ENCODE data around the gene PARD3B. TPM values are rescaled to one million over a fixed set of nuclear protein-coding genes. Genes with fewer than 3 reads are reported as not detected.

The PARD3B gene
- polyA plus RNA-seq, 3 donors = 36.3 to 41.4 (median 37.7) TPM

DNA sequence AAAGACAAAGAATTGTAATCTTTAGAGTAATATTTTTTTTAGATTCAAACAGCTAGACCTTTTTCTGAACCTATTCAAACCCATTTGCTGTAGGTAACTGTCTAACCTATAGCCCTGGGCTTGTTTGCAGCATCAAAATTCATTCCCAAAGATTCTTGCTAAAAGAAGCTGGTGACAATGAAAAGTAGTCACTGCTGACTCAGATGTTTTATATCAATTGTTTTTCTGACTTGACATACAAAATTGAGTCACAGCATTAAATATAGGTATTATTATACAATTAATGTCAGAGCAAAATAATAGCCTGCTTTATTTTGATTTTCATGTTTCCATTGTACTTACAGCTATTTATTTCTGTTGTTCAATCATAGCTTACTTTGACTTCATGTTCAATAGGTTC, 816.7 kb downstream of the PARD3B start:
- DNase-seq (ENCODE audit: low read depth in 3 of 3, low spot score in 2 of 3) = no peak

DNA sequence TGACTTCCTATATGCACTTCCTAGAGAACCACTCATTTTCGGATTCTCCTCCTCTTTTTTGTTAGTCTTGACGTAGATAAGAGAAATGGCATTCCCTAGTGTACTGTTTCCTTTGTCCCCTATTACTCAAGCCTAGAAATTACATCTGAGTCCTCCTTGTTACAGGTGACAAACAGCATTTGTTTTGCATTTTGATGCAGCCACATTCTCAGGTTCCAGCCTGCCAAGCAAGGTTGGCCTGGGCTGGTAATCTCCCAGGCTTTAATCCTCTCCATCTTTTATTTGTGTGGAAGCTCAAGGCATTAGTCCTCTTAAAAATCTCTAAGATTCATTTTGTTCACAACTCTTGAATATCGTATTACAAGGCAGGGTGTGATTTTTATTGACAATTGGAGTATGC, 819.0 kb downstream of the PARD3B start:
- no peak for DNase-seq (ENCODE audit: low read depth in 3 of 3, low spot score in 2 of 3)

DNA sequence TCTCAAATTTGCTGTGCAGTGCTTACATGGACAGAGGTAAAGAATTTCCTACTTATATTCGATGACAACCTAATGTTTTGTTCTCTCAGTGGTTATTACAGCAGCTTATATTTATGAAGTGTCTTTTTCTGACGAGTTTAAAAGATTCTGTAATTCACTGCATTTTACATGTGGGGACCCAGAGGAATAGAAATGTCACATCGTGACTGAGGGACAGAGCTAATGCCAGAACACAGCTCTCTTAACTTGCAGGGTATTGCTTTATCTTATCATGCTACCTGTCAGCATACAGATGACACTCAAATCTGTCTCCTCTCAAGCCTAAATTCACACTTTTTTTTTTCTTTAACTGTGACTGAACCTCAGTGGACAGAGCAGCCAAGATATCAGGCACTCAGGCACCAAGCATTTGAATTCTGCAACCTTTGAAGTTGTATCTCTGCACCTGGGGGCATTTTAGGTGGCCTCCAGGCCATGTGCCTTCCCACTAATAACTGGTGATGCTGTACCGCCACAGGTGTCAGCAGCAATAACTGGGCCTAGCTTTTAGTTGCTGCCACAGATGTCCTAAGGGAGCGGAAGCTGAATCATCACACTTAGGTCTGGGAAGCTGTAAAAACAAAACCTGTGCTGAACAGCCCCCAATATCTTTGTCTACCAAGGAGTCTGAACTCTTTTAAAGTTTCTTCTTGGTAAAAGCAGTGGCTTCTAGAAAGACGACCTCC, 821.2 kb downstream of the PARD3B start:
- DNase-seq (ENCODE audit: low read depth in 3 of 3, low spot score in 2 of 3) = no peak

- no peak for DNase-seq (ENCODE audit: low read depth in 3 of 3, low spot score in 2 of 3)
Observed at GRCh38 chr2:205367331-205367935, 822.2 kb downstream of the PARD3B start.

GRCh38 chr2:205369813-205370212, 824.5 kb downstream of the PARD3B start:
- no peak for DNase-seq (ENCODE audit: low read depth in 3 of 3, low spot score in 2 of 3)

- no peak for DNase-seq (ENCODE audit: low read depth in 3 of 3, low spot score in 2 of 3)
Observed at GRCh38 chr2:205370726-205371125, 825.5 kb downstream of the PARD3B start.

DNA sequence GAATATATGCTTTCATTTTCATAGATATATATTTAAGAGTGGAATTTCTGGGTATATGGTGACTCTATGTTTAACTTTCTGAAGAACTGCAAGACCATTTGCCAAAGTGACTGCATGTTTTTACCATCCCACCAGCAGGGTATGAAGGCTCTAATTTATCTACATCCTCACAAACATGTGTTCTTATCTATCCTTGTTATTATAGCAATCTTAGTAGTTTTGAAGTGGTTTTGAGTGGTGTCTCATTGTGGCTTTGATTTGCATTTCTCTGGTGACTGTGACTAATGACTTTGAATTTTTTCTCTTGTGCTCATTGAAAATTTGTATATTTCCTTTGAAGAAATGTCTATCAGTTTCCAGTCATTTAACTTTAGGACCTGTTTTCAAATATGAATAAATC, 826.9 kb downstream of the PARD3B start:
- no peak for DNase-seq (ENCODE audit: low read depth in 3 of 3, low spot score in 2 of 3)

GRCh38 chr2:205375461-205376448, 830.5 kb downstream of the PARD3B start:
- no peak for DNase-seq (ENCODE audit: low read depth in 3 of 3, low spot score in 2 of 3)

DNA sequence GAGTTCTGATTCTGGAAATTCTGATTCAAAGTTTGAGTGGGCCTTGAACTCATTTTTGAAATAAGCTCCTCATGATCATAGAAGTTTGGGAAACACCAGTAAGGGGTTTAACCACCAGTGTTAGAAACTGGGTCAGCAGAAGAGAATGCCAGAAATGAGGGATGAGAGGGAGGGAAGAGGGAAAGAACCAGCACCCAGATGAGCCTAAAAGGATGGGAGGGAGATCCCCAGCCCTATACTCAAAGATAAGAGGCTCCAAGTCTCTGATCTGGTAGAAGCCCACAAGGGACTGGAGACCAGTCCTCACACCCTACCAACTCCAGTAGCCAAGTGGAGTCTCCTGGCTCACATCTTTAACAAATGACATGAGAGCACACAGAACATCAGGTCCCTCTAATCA, 832.0 kb downstream of the PARD3B start:
- DNase-seq (ENCODE audit: low read depth in 3 of 3, low spot score in 2 of 3) = no peak

DNA sequence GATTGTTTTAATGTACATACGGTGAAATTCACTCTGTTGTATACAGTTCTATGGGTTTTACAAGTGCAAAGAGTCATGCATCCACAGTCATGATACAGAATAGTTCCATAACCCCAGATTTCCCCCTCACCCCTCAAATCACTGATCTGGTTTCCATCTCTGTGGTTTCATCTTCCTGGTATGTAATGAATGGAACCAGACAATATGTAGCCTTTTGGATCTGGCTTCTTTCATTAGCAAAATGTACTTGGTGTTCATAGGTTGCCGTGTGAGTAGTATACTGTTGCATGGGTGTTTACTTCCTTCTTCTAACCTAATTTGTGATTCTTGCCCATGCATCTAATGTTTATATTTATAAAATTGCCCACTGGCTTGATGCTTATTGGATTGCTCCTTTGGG, 838.3 kb downstream of the PARD3B start:
- no peak for DNase-seq (ENCODE audit: low read depth in 3 of 3, low spot score in 2 of 3)

DNA sequence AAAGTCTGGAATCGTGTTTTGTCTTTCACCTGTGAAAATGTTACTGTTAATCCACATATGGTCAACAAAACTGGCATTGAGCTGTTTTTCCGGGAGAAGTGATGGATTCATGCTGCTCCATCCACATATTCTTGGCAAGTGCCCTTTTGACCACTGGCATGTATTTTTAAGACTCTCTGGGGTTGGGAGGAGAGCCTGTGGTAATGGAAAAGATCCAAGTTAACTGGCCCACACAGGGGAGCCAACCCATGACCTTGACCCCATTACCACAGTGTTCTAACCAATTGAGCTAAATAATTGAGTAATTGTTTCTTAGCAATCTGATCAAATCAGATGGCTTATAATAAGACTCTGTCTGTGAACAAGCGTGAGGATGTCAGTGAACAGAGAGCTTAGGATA, 840.8 kb downstream of the PARD3B start:
- DNase-seq (ENCODE audit: low read depth in 3 of 3, low spot score in 2 of 3) = no peak

- DNase-seq (ENCODE audit: low read depth in 3 of 3, low spot score in 2 of 3) = no peak
Observed at GRCh38 chr2:205387350-205388055, 842.2 kb downstream of the PARD3B start.

- DNase-seq (ENCODE audit: low read depth in 3 of 3, low spot score in 2 of 3) = no peak
Observed at GRCh38 chr2:205390866-205391265, 845.6 kb downstream of the PARD3B start.

- no peak for DNase-seq (ENCODE audit: low read depth in 3 of 3, low spot score in 2 of 3)
Observed at GRCh38 chr2:205401511-205401910, 856.2 kb downstream of the PARD3B start.

DNA sequence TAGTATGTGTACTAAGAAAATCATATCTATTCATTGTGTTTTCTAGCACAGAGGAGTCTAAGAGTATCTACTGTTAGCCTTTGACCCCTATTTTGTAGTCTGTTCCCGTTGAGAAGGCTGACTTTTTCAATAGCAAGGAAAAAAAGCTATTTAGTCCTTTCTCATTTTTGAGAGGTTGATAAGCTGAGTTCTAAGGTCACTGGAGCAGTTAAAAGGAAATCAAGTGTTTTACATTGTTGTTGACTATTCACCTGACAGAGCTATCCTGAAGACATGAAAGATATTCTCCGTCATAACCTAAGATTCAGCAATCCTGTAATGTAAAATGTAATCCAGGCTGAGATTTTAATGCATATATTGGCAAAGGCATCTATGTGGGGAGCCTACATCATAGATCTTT, 856.7 kb downstream of the PARD3B start:
- no peak for DNase-seq (ENCODE audit: low read depth in 3 of 3, low spot score in 2 of 3)

- no peak for DNase-seq (ENCODE audit: low read depth in 3 of 3, low spot score in 2 of 3)
Observed at GRCh38 chr2:205403244-205403825, 858.1 kb downstream of the PARD3B start.

DNA sequence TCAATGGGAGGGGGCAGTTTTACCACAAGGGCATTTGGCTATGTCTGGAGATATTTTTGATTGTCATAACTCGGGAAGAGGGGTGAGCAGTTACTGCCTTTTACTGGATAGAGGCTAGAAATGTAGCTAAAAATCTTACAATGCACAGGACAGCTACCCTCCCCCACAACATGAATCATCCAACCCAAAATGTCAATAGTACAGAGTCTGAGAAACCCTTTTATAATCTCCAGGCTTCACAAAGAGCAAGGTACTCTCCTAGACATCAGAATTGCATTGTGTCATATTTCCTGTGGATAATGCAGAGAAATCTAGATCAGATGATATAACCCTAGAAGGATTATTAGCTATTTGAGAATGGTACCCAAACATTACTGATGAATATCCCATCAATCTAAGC, 859.9 kb downstream of the PARD3B start:
- no peak for DNase-seq (ENCODE audit: low read depth in 3 of 3, low spot score in 2 of 3)

DNA sequence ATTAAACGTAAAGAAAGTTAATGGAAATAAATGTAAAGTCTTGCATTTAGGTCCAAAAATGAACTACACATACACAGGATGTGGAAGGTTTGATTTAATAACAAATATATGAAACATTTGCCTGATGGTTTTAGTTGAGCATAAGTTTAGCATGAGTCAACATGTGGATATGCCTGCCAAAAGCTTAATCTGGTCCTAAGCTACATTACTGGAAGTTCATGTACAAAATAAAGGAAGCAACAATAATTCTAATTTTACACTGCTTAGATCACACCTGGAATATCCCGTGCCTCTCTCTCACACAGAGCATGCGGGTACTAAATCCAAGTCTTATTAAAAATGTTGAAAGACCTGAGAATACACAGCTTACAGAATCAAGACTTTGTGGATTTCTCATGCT, 860.5 kb downstream of the PARD3B start:
- no peak for DNase-seq (ENCODE audit: low read depth in 3 of 3, low spot score in 2 of 3)

GRCh38 chr2:205407984-205408383, 862.7 kb downstream of the PARD3B start:
- DNase-seq (ENCODE audit: low read depth in 3 of 3, low spot score in 2 of 3) = peak in 1 of 3 donors; percentile 8

DNA sequence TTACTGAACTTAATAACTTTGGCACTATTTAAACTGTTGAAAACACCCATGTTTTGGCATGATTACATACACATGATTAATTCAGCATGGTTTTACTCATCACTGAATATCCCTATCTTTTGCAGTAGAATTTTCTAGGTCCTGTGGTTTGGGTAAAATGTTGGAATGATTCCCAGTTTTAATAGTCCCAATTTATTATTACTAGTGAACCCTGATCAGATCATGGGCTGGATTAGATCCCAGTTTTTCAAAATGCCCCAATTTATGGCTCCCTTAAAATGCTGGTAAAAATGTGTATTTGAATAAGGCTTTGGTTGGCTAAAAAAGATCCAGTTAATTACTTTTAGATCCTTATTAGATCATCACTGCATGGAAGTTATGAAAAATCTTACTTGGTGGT, 863.4 kb downstream of the PARD3B start:
- DNase-seq (ENCODE audit: low read depth in 3 of 3, low spot score in 2 of 3) = no peak
